HG03280 (cell line): ENCODE data around the gene RAP1GAP2.
"Not testable (repeated sequence)": the region's sequence is repeated elsewhere in the genome, so short reads cannot be mapped to it uniquely, and the experiment has no call there.

Experiments used
- ATAC-seq: cut with Tn5 transposase; IDR thresholded peaks from one replicate; pipeline ENCODE4 v1.9.1; 2021; ENCODE audit warnings: mild to moderate bottlenecking, moderate library complexity; ENCODE audit not compliant: unreplicated experiment

RAP1GAP2 gene

DNA sequence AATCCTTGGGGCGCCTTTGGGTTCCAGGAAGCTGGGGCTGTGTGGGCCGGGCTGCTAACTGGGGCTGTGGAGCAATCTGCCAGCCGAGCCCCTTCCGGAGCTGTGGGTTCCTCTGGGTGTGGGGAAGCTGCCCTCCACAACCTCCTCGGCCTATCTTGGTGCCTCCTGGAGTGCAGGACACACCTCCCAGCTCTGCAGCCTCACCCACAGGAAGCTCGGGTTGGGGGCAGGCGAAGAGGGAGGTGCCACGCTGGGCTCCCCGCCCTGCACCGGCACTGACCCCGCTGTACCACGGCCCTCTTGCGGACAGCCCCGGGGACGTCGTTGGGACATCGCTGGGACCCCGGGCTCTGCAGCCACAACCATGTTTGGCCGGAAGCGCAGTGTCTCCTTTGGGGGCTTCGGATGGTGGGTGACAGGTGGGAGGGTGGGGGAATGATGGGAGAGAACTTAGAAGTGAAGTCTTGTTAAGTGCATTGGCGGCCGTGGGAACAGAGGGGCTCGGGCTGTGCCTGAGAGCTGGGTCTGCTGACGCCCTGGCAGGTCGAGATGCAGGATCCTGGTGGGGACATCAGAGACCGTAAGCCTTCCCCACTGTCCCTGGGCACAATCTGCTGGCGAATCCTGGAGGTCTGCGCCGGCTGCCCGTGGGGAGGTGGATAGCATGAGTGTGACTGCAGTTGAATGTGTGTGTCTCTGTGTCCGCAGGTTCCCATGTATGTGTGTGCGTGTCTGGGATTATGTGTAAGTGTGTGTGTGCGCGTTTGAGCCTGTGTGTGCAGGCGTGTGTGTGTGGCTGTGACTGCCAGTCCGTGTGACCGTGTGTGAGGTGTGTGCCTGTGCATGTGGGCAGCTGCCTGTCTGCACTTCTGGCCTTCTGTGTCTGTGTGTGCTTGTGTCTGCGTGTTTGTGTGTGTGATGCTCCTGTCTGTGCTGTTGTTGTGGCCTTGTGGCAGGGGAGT, at the start of gene RAP1GAP2:
Gene RAP1GAP2 (plus strand): TSS at position 275 of the 962 bp plus-strand sequence. CDS start 90 bp downstream, at position 365.
- ATAC-seq: no peak

GRCh38 chr17:2749058-2749783, 47.0 kb upstream of the RAP1GAP2 start, which contains the start of gene CCDC92B:
CCDC92B (minus strand) TSS chr17:2749652; CDS start chr17:2735145, 14,507 bp downstream.
- ATAC-seq: no peak

DNA sequence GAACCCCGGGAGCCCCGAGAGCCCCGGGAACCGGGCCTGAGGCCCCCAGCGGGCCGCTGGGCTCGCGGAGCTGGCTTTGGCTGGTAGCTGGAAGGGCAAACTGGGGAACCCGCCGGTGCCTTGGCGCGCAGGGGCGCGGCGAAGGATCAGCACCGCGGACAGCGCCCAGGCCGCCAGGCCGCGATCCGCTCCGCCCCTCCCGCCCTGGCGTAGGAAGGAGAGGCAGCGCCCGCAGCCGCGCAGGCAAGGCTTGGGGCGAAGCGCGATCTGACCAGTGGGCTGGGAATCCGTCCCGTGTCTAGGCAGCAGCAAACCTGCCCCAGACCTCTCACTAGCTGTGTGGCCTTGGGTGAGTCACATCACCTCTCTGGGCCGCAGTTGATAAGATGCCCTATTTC, 46.5 kb upstream of the RAP1GAP2 start:
- no peak for ATAC-seq

GRCh38 chr17:2750721-2751120, 45.5 kb upstream of the RAP1GAP2 start:
- ATAC-seq: no peak

DNA sequence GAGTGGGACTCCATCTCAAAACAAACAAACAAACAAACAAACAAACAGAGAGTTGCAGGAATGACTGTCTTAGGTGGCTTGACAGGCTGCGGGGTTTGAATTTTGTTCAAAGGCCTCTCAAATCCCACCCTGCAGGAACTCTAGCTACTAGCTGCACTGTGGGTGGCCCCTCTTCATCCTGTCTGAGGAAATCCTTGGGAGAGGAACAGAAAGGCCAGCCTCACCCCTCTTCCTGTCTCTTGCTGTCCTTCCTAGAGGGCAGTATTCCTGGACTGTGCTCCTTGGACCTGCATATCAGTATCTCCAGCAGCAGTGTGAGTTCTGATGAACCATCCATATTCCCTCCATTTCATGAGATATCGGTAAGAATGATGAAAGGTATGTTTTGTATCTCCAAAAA, 44.7 kb upstream of the RAP1GAP2 start:
- no peak for ATAC-seq

GRCh38 chr17:2755891-2756724, 40.1 kb upstream of the RAP1GAP2 start:
- no peak for ATAC-seq

DNA sequence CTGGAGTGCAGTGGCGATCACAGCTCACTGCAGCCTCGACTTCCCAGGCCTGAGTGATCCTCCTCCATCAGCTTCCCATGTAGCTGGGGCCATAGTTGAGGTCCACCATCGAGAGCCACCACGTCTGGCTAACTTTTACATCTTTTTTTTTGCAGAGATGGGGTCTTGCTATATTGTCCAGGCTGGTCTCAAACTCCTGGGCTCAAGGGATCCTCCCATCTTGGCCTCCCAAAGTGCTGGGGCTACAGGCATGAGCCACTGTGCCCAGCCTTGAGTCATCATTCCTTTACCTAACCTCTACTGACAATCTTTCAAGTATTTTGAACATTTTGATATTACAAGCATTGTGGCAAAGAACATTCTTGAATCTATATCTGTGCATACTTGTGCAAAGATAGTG, 37.4 kb upstream of the RAP1GAP2 start:
- ATAC-seq: no peak

GRCh38 chr17:2770129-2770528, 26.1 kb upstream of the RAP1GAP2 start:
- no peak for ATAC-seq

- no peak for ATAC-seq
Observed at GRCh38 chr17:2775206-2775605, 21.0 kb upstream of the RAP1GAP2 start.

DNA sequence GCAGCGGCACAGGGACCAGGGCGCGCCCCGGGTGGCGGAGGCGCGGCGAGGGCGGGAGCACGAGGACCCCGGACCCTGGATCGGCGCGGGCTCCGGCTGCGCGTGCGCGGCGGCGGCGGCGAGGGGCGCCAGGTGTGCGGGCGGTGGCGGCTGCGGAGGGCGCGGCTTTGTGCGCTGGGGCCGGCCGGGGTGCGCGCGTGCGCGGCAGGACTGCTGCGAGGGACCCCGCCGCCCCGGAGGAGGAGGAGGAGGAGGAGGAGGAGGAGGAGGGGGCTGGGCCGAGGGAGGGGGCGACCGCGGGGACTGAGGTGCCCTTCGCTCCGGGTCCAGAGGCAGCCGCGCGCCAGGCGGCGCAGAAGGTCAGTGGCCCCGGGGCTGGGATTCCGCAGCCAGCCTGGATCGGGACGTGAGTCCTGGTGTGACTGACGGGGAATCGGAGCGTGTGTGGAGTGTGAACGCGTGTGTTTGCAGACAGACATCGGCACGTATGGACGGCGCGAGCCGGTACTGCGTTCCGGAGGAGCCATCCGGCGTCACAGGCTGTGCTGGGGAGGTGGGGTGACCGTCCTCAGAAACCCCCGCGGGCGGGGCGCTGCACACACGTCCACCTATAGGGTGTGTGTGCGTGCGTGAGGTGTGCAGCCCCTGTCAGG, 19.5 kb upstream of the RAP1GAP2 start:
- ATAC-seq: no peak

- no peak for ATAC-seq
Observed at GRCh38 chr17:2777242-2777867, 18.9 kb upstream of the RAP1GAP2 start.

DNA sequence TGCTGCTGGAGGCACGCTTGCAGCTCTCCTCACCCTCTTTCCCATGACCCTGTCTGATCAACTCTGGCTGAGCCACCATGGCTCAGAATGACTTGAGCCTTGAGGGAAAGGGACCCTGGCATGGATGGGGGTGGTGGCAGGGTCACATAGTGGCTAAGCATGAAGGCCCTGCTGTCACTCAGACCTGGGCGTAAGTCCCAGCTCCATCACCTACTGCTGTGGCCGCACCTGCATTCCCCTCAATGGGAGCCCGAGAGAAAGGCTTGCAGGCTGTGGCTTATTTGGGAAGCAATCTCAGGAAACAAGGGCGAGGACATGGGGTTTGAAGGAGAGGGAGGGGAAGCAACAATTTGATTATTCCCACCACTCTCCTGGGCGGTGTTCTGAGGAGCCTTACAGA, 17.7 kb upstream of the RAP1GAP2 start:
- no peak for ATAC-seq

DNA sequence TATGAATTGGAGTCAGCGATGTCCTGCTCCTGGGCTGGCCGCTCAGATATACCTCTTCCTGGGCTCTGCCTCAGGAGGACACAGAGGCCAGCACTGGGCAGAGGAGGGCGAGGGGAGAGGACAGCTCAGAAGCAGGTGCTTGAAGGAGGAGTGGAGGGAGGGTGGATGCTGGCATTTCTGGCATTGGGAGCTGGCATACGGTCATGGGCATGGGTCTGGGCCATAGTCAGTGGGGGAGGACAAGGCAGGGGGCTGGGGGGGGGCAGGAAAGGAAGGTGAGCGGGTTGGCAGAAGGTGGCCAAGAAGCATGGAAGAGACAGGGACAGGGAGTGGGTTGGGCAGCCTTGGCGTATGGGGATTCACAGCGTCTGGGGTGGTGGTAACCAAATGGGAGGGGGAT, 16.7 kb upstream of the RAP1GAP2 start:
- no peak for ATAC-seq

- ATAC-seq: no peak
Observed at GRCh38 chr17:2780256-2780655, 16.0 kb upstream of the RAP1GAP2 start.

DNA sequence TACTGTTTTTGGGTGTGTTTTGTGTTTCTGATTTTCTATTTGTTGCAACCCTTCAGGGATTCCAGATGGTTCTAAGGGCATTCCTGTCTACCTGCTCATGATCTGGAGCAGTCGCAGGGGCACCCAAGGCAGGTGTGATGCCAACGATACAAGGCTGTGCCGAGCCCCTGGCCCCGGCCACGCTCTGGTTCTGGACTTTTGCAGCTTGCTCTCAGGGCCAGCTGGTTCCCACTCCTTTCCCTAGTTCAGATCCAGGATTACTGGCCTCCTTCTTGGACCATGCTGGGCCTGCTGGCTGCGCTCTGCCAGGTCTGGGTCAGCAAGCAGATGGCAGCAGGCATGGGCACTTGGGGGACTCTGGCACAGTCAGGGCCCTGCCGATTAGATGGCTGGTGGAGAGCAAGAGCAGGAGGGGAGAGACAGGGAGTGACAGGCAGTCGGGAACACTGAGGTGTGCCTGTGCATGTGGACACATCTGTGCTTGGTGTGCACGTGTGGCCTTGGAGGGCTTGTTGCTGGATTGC, 15.2 kb upstream of the RAP1GAP2 start:
- ATAC-seq: no peak

GRCh38 chr17:2781598-2781997, 14.6 kb upstream of the RAP1GAP2 start:
- ATAC-seq: not testable (repeated sequence)

DNA sequence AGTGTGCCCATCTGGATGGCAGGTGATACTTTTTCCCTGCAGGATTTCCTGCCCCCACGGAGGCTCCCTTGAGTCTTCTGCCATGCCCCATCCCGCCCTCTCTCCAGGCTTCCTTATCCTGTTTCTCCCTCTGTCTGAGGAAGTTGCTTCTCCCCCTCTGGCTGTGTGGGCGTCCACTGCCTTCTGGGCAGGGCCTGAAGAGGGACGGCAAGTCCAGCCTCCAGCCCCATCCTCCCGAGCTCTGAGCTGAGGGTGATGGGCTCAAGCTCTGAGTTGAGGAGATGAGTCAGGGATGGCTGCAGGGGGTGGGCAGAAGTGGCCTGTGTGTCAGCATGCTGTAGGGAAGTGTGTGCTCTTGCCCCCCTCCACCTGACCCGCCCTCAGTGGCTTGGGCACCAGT, 14.2 kb upstream of the RAP1GAP2 start:
- ATAC-seq: no peak

GRCh38 chr17:2783310-2784030, 12.8 kb upstream of the RAP1GAP2 start:
- no peak for ATAC-seq

DNA sequence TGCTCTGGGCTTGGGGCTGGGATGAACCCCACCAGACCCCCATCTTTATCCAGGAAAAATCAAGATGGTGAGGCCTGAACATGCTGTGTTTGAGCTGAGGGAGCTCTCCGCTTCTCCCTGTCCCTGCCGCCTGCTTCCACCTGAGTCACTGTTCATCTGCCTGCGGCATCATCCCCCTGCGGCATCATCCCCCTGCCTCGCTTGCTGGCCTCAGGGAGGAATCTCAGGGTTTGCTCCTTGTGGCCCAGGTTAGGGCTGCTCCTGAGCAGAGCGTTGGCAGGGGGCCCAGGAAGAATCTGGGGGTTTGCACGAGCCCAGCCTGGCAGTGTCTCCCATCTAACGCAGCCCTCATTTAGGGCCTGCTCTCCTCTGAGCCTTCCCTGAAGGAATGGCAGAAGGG, 11.4 kb upstream of the RAP1GAP2 start:
- ATAC-seq: no peak
